DND-41 (cell line): ENCODE results near the gene NINL.

Source experiments
- CTCF ChIP-seq: IDR thresholded peaks from 2 replicates; pipeline ENCODE4 v1.5.1; 2012; ENCODE audit warnings: borderline replicate concordance, low read length, moderate library complexity, mild to moderate bottlenecking; ENCODE audit not compliant: poor library complexity, severe bottlenecking; ENCODE audit errors: extremely low read depth
- EZH2 ChIP-seq: IDR thresholded peaks from 3 replicates; pipeline ENCODE4 v1.6.1; 2012; ENCODE audit warnings: borderline replicate concordance, low read depth, mild to moderate bottlenecking, moderate library complexity, low read length, inconsistent platforms; ENCODE audit not compliant: severe bottlenecking

GRCh38 chr20:25470045-25470444 is 115.3 kb downstream of the NINL start:
- TF ChIP-seq CTCF (peak; percentile 81), EZH2 (no peak)
